ENCODE results near the gene CEP76. TPM values are rescaled to one million over a fixed set of nuclear protein-coding genes. Genes with fewer than 3 reads are reported as not detected.
A peak's percentile ranks its signal among the peaks of the same experiment; 100 is the strongest.

The CEP76 gene
- total and polyA plus RNA-seq, 12 donors = 1.9 to 5.9 (median 3.9) TPM

DNA sequence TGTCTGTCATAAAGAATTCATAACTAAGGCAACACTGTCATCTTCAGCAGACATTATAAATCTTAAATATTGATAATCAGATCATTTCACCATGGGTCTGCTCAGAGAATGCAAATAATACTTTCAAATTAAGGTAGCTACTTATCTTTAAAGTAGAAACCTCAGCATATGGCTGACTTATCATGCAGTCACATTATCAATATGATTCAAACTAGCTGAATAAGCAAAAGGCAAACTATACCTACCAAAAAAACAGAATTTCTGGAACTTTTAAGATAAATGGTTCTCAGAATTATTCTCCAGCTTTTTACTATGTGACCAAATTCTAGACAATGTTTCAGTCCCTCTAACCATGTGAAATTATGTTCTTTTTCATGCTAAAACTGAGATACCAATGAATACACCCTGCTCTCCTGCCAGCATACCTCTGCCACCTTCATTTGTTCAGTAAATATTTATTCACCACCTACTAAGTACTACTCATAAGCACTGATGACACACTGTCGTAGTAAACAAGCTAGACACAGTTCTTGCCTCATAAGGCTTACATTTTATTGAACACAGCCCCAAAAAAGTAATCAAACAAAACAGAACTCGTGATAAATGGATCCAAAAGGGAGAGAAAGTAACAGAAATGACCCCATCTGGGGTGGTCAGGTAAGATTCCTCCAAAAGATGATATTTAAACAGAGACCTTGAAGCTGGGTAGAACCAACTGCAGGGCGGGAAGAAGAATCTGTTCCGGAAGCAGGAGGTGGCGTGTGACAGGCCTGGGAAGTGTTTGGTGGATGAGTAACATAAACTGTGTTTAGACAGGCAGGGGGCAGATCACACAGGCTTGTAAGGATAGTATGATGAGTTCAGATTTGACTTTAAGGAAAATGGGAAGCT is 62.3 kb downstream of the CEP76 start:
- Histone ChIP-seq H3K9me3 (no peaks in the 10 kb centered on the region), H3K4me3 (no peak overlapping the region), H3K36me3 (no peaks in the 10 kb centered on the region), H3K4me1 (peaks cover 3 to 50% (median 19%) of the 10 kb centered on the region in 9 donors), H3K27ac (peak overlapping the region in 7 of 10 donors; percentile 11 to 79 (median 64)), H3K27me3 (no peaks in the 10 kb centered on the region)
- peak in 1 of 2 donors; percentile 22 for DNase-seq
- 57 to 68% methylated on average over 5 of the region's 5 CpGs for WGBS, 2 donors
- intact Hi-C loops (cut with DNase I) = no loop called here
- ATAC-seq = peak; percentile 56 to 90 (median 76)
- TF ChIP-seq, protein P1, sequence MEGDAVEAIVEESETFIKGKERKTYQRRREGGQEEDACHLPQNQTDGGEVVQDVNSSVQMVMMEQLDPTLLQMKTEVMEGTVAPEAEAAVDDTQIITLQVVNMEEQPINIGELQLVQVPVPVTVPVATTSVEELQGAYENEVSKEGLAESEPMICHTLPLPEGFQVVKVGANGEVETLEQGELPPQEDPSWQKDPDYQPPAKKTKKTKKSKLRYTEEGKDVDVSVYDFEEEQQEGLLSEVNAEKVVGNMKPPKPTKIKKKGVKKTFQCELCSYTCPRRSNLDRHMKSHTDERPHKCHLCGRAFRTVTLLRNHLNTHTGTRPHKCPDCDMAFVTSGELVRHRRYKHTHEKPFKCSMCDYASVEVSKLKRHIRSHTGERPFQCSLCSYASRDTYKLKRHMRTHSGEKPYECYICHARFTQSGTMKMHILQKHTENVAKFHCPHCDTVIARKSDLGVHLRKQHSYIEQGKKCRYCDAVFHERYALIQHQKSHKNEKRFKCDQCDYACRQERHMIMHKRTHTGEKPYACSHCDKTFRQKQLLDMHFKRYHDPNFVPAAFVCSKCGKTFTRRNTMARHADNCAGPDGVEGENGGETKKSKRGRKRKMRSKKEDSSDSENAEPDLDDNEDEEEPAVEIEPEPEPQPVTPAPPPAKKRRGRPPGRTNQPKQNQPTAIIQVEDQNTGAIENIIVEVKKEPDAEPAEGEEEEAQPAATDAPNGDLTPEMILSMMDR (IDR thresholded peaks at IDR 0.05) = peak in 3 of 9 donors; percentile 21 to 33 (median 32)

DNA sequence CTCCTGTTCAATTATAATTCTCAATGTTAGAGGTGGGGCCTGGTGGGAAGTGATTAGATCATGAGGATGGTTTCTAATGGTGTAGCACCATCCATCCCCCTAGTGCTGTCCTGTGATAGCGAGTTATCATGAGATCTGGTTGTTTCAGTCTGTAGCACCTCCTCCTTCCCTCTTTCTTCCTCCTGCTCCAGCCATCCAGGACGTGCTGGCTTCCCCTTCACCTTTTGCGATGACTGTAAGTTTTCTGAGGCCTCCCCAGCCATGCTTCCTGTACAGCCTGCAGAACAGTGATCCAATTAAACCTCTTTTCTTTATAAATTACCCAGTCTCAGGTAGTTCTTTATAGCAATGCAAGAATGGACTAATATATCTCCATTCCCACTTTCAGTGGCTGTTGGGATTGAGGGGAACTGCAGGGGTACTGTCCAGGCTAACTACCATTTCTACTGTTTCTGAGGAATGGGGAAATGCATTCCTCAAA is 63.8 kb downstream of the CEP76 start:
- WGBS, 2 donors = 81 to 91% methylated on average over 3 of the region's 3 CpGs

DNA sequence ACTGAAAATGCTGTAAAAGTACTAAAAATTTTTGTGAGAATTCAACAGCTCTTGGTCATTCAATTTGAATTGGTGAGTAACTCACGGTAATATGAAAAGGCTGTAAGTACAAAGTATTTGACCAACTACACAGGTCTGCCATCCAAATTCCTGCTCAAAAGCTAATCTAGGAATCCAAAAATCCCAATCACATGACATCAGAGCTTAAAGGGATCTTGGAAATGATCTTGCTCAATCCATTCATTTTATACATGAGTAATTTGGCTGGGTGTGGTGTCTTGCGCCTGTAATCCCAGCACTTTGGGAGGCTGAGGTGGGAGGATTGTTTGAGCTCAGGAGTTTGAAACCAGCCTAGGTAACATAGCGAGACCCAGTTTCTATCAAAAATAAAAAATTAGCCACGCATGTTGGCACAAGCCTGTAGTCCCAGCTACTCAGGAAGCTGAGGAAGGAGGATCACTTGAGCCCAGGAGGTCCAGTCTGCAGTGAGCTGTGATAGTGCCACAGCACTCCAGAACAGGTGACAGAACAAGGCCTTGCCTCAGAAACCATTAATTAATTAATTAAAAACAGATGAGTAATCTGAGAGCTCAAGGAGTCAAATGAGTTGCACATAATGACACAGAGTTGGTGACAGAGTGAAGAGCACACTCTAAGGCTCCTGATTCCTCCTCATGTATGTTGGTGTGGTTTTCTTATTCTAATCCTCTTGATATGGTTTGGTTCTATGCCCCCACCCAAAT is 64.5 kb downstream of the CEP76 start:
- TF ChIP-seq, protein P1 (IDR thresholded peaks at IDR 0.05) = no peak
- peak in 1 of 8 donors; percentile 12 for ATAC-seq
- WGBS, 2 donors = 96 to 99% methylated on average over 4 of the region's 4 CpGs
- H3K27ac ChIP-seq = no peak overlapping the region
- H3K9me3 ChIP-seq = no peaks in the 10 kb centered on the region
- intact Hi-C loops (cut with DNase I) = no loop called here
- peaks cover 0 to 7% (median 0%) of the 10 kb centered on the region in 9 donors for H3K36me3 ChIP-seq
- H3K4me3 ChIP-seq = no peak overlapping the region
- DNase-seq = no peak
- H3K27me3 ChIP-seq = no peaks in the 10 kb centered on the region
- peaks cover 0 to 32% (median 14%) of the 10 kb centered on the region in 9 donors for H3K4me1 ChIP-seq

More for the DNA sequence above, 63.8 kb downstream of the CEP76 start:
- peaks cover 0 to 34% (median 14%) of the 10 kb centered on the region in 9 donors for H3K4me1 ChIP-seq
- H3K27me3 ChIP-seq = no peaks in the 10 kb centered on the region
- TF ChIP-seq, protein P1 (IDR thresholded peaks at IDR 0.05) = no peak
- no peak overlapping the region for H3K4me3 ChIP-seq
- H3K9me3 ChIP-seq = no peaks in the 10 kb centered on the region
- intact Hi-C loops (cut with DNase I) = no loop called here
- ATAC-seq (peak in 1 of 8 donors; percentile 12), DNase-seq (no peak)
- peaks cover 0 to 5% (median 0%) of the 10 kb centered on the region in 9 donors for H3K36me3 ChIP-seq
- H3K27ac ChIP-seq = no peak overlapping the region

DNA sequence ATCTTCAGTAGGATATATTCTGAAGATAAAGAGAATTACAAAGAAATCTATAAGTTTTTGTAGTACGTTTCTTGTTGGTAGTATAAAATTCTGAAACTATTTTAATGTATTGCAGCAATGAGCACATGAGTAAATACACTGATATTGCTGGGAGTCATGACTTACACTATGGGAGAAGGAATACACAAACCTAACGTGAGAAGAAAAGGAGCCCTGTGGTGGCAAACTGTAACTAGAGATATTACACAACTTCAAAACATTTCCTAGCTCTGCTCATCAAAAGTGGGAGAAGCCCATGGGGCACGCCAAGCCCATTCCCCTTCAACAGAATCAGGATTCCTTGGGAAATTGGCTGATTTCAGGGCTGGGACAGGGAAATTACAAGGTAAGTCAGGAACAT is 65.1 kb downstream of the CEP76 start:
- WGBS, 2 donors = 88 to 95% methylated on average over 3 of the region's 3 CpGs
- no peaks in the 10 kb centered on the region for H3K9me3 ChIP-seq
- intact Hi-C loops (cut with DNase I) = no loop called here
- TF ChIP-seq, protein P1 (IDR thresholded peaks at IDR 0.05) = no peak
- no peak for ATAC-seq
- H3K4me1 ChIP-seq = peaks cover 0 to 25% (median 11%) of the 10 kb centered on the region in 9 donors
- DNase-seq = no peak
- no peaks in the 10 kb centered on the region for H3K27me3 ChIP-seq
- no peak overlapping the region for H3K4me3 ChIP-seq
- H3K36me3 ChIP-seq = peaks cover 0 to 13% (median 0%) of the 10 kb centered on the region in 9 donors
- no peak overlapping the region for H3K27ac ChIP-seq
